SK-N-SH treated with all-trans-retinoic acid at 6 μM for 48 hours (cell line): ENCODE data around the gene HOXB13.

Experiments
- GLIS3 ChIP-seq: fragments of 250-450 bp; sonication (Bioruptor Pico); IDR thresholded peaks from 2 replicates; pipeline ENCODE4 v1.5.0; 2020; ENCODE audit warnings: mild to moderate bottlenecking, moderate library complexity
- PATZ1 ChIP-seq: fragments of 250-450 bp; sonication (Bioruptor Pico); IDR thresholded peaks from 2 replicates; pipeline ENCODE4 v1.8.0; 2020; ENCODE audit warnings: mild to moderate bottlenecking, moderate library complexity, borderline replicate concordance

GRCh38 chr17:48757524-48757961, 29.0 kb upstream of the HOXB13 start:
- TF ChIP-seq GLIS3 (CRISPR knock-in tag), result no peak
- no peak for TF ChIP-seq PATZ1
